ENCODE measurements around the gene AP3D1.
"Not testable (repeated sequence)": the region's sequence is repeated elsewhere in the genome, so short reads cannot be mapped to it uniquely, and the experiment has no call there.

The AP3D1 gene

DNA sequence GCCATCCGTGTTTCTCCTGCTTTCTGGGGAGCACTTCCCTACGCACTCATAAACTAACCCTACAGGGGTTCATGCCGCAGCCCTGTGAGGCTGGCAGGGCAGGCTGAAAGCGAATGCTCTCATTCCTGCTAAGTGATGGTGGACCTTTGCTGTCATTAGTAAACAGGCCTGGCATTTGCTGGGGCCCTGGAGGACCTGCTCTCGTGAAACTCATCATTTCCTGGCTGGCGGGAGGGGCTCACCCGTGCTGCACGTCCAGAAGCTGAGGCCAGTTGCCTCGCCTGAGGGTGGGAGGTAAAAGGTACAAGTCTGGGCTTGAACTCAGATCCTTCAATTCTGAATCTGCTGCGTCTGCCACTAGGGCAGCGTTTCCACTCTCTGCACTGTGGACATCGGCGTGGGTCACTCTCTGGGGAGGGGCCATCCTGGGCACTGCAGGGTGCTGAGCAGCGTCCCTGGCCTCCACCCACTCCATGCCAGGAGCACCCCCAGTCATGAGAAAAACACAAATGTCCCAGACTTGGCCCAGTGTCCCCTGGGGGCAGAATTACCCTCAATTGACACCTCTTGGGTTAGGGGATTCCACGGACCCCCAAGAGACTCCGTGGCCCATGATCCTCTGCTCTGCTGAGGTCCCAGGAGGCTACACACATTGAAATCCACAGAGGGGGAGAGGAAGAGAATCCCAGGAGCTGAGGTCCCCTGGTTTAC, 62.2 kb downstream of the AP3D1 start:
- H3K27me3 Mint-ChIP-seq (ENCODE audit: low read depth) = no peaks in the 10 kb centered on the region
- peaks cover 8% of the 10 kb centered on the region for H3K4me1 Mint-ChIP-seq
- peak overlapping the region in 1 of 3 experiments; percentile 30 for H3K27ac Mint-ChIP-seq
- no peaks in the 10 kb centered on the region for H3K9me3 Mint-ChIP-seq
- TF ChIP-seq, protein P1, sequence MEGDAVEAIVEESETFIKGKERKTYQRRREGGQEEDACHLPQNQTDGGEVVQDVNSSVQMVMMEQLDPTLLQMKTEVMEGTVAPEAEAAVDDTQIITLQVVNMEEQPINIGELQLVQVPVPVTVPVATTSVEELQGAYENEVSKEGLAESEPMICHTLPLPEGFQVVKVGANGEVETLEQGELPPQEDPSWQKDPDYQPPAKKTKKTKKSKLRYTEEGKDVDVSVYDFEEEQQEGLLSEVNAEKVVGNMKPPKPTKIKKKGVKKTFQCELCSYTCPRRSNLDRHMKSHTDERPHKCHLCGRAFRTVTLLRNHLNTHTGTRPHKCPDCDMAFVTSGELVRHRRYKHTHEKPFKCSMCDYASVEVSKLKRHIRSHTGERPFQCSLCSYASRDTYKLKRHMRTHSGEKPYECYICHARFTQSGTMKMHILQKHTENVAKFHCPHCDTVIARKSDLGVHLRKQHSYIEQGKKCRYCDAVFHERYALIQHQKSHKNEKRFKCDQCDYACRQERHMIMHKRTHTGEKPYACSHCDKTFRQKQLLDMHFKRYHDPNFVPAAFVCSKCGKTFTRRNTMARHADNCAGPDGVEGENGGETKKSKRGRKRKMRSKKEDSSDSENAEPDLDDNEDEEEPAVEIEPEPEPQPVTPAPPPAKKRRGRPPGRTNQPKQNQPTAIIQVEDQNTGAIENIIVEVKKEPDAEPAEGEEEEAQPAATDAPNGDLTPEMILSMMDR (IDR thresholded peaks at IDR 0.05; ENCODE audit: unreplicated experiment in 3 of 3) = no peak
- peaks cover 8% of the 10 kb centered on the region for H3K36me3 Mint-ChIP-seq (ENCODE audit: low read depth)
- no peak overlapping the region for H3K4me3 Mint-ChIP-seq

DNA sequence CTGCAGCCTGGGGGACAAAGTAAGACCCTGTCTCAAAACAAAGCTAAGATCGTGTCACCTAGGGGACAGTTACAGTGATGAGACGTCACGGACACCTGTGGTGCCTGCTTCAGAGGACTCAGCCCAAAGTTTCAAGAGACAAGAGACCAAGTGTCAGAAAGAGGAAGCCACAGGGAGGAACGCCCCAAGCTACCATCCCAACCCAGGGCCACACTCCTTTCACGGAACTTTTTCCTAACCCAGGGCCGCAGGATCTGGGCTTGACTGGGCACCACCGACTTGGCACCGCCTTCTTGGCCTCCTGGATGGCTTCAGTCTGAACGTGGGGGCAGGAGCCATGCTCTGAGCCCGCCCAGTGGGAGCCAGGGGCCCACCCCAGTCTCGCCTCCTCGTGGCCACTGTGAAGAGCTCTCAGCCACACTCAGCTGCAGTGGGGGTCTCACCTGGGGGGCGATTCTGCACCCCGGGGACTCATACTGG, 63.7 kb downstream of the AP3D1 start:
- Mint-ChIP-seq H3K27ac (no peak overlapping the region), H3K4me3 (no peak overlapping the region), H3K4me1 (peaks cover 7% of the 10 kb centered on the region), H3K9me3 (no peaks in the 10 kb centered on the region), H3K36me3 (ENCODE audit: low read depth) (peaks cover 7% of the 10 kb centered on the region), H3K27me3 (ENCODE audit: low read depth) (no peaks in the 10 kb centered on the region)
- TF ChIP-seq, protein P1 (IDR thresholded peaks at IDR 0.05; ENCODE audit: unreplicated experiment in 3 of 3) = no peak

- not testable (repeated sequence) for H3K4me3 Mint-ChIP-seq; H3K4me1 Mint-ChIP-seq; H3K9me3 Mint-ChIP-seq; H3K36me3 Mint-ChIP-seq (ENCODE audit: low read depth); H3K27me3 Mint-ChIP-seq (ENCODE audit: low read depth)
- peak overlapping the region in 2 of 3 experiments; percentile 45 to 63 for H3K27ac Mint-ChIP-seq
Observed at GRCh38 chr19:2086695-2087620, 64.4 kb downstream of the AP3D1 start.

- Mint-ChIP-seq H3K4me1 (no peaks in the 10 kb centered on the region), H3K9me3 (no peaks in the 10 kb centered on the region), H3K27me3 (ENCODE audit: low read depth) (no peaks in the 10 kb centered on the region), H3K4me3 (no peak overlapping the region), H3K27ac (peak overlapping the region in 2 of 3 experiments; percentile 38 to 43), H3K36me3 (ENCODE audit: low read depth) (peaks cover 13% of the 10 kb centered on the region)
- TF ChIP-seq, protein P1 (IDR thresholded peaks at IDR 0.05; ENCODE audit: unreplicated experiment in 3 of 3) = no peak
Observed at GRCh38 chr19:2084993-2085720, 66.2 kb downstream of the AP3D1 start.

GRCh38 chr19:2083174-2083854, 68.1 kb downstream of the AP3D1 start:
- TF ChIP-seq, protein P1 (IDR thresholded peaks at IDR 0.05; ENCODE audit: unreplicated experiment in 3 of 3) = no peak
- Mint-ChIP-seq H3K4me3 (no peak overlapping the region), H3K9me3 (no peaks in the 10 kb centered on the region), H3K27me3 (ENCODE audit: low read depth) (no peaks in the 10 kb centered on the region), H3K4me1 (no peaks in the 10 kb centered on the region), H3K36me3 (ENCODE audit: low read depth) (peaks cover 13% of the 10 kb centered on the region), H3K27ac (no peak overlapping the region)

Measured in nephron (organoid).